PC-3 (cell line): ENCODE data around the gene ST8SIA5. TPM values are rescaled to one million over a fixed set of nuclear protein-coding genes. Genes with fewer than 3 reads are reported as not detected.

ENCODE experiments used
- ATAC-seq: fragments of 200-7000 bp; cut with Tn5 transposase; 2 replicates; pipeline ENCODE4 v1.9.1; 2020; ENCODE audit warnings: mild to moderate bottlenecking, moderate library complexity
- BruUV-seq: library from RNA; stranded (reverse); fragments of 400-500 nt; replicated peaks from 2 replicates; lab custom pipeline; 2021; lab: Mats Ljungman, UMichigan
- CTCF ChIA-PET: fragments of 300-600 bp; sonication (Branson Sonifier 250); formaldehyde crosslinking; loops from one replicate; lab custom pipeline; 2022; ENCODE audit warnings: antibody characterized with exemption; lab: Charles Lee
- POLR2A ChIA-PET: fragments of 300-600 bp; sonication (Branson Sonifier 250); formaldehyde crosslinking; loops from one replicate; lab custom pipeline; 2022; ENCODE audit warnings: antibody characterized with exemption; ENCODE audit not compliant: unreplicated experiment; lab: Charles Lee
- DNase-seq: peaks from one replicate; pipeline ENCODE4 v3.0.0-alpha.2; 2015
- H2AFZ ChIP-seq: fragments of 300-600 bp; sonication (generic); 2 replicates; pipeline ENCODE4 v1.6.0; 2016; ENCODE audit warnings: antibody characterized with exemption, low read length
- H3F3A ChIP-seq: fragments of 300-600 bp; sonication (generic); one replicate; pipeline ENCODE4 v1.6.0; 2017; ENCODE audit warnings: antibody characterized with exemption, low read length, control low read depth, mild to moderate bottlenecking; ENCODE audit not compliant: unreplicated experiment
- H3K27ac ChIP-seq: fragments of 300-600 bp; sonication (generic); 2 replicates; pipeline ENCODE4 v1.5.1; 2016; ENCODE audit warnings: mild to moderate bottlenecking, low read length
- H3K27me3 ChIP-seq: fragments of 300-600 bp; sonication (generic); 2 replicates; pipeline ENCODE4 v1.6.1; 2016; ENCODE audit warnings: low read length, mixed read lengths
- H3K36me3 ChIP-seq: fragments of 300-600 bp; sonication (generic); 2 replicates; pipeline ENCODE4 v1.6.1; 2016; ENCODE audit warnings: low read depth, mixed run types, low read length, mixed read lengths
- H3K4me1 ChIP-seq: fragments of 300-600 bp; sonication (generic); 2 replicates; pipeline ENCODE4 v1.5.1; 2016; ENCODE audit warnings: low read length; ENCODE audit not compliant: insufficient read depth
- H3K4me2 ChIP-seq: fragments of 300-600 bp; sonication (generic); 2 replicates; pipeline ENCODE4 v1.6.0; 2016; ENCODE audit warnings: low read length
- H3K4me3 ChIP-seq: fragments of 300-600 bp; sonication (generic); 2 replicates; pipeline ENCODE4 v1.5.1; 2016; ENCODE audit warnings: mild to moderate bottlenecking, low read length, mixed read lengths
- H3K79me2 ChIP-seq: fragments of 300-600 bp; sonication (generic); 2 replicates; pipeline ENCODE4 v1.6.1; 2017; ENCODE audit warnings: low read length, mixed read lengths
- H3K9ac ChIP-seq: fragments of 300-600 bp; sonication (generic); 2 replicates; pipeline ENCODE4 v1.6.0; 2016; ENCODE audit warnings: mild to moderate bottlenecking, low read length
- H3K9me2 ChIP-seq: fragments of 300-600 bp; sonication (generic); replicated peaks from 2 replicates; pipeline ENCODE4 v1.6.1; 2016; ENCODE audit warnings: mixed run types, low read length, mixed read lengths
- H3K9me3 ChIP-seq: fragments of 300-600 bp; sonication (generic); 2 replicates; pipeline ENCODE4 v1.6.1; 2016; ENCODE audit warnings: low read length, mixed read lengths
- H4K20me1 ChIP-seq: fragments of 300-600 bp; sonication (generic); 2 replicates; pipeline ENCODE4 v1.6.1; 2016; ENCODE audit warnings: low read length, mixed read lengths
- EZH2 ChIP-seq: fragments of 300-600 bp; sonication (generic); IDR thresholded peaks from one replicate; pipeline ENCODE4 v1.6.1; 2017; ENCODE audit warnings: antibody characterized with exemption, mild to moderate bottlenecking, low read length; ENCODE audit not compliant: unreplicated experiment
- EZH2phosphoT487 ChIP-seq: fragments of 300-600 bp; sonication (generic); IDR thresholded peaks from 2 replicates; pipeline ENCODE4 v1.6.1; 2018; ENCODE audit warnings: mild to moderate bottlenecking, antibody characterized with exemption, low read length, borderline replicate concordance
- intact Hi-C: fragments of 100-400 bp; cut with micrococcal nuclease; formaldehyde crosslinking; loops from 2 replicates; pipeline ENCODE4 v1.9.0; 2023
- total RNA-seq: library from RNA; depleted of rRNA; stranded (reverse); fragments of >200 nt; gene quantifications from 2 replicates; pipeline ENCODE4 v1.2.3, GENCODE V29; 2014
- TF ChIP-seq, protein P1 (sequence below): fragments of 300-600 bp; sonication (generic); conservative IDR thresholded peaks from 2 replicates; pipeline ENCODE4 v1.5.1; 2017; ENCODE audit warnings: antibody characterized with exemption, low read depth, mild to moderate bottlenecking, low read length

ST8SIA5 gene
- total RNA-seq, 1 experiment from 2014 or later = 0.04 TPM

DNA sequence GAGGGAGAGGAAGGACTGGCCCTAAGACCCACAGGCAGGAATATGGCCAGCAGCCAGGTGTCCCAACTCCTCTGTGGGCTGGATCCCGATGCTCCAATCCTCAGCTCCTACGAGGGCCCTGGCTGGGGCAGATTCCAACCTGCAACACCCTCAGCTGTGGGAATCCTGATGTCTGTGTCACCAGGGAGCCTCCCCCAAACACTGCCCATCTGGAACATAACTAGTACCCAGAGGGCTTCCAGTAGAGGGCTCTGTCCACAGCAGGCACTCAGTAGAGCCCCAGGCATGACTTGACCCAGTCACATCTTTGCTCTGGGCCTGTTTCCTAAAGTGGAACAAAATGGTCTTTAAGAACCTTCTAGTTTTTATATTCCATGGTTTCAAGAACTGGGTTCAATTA lies 79.2 kb downstream of the ST8SIA5 start:
- POLR2A ChIA-PET = no interaction called here
- intact Hi-C loops = no loop called here
- ATAC-seq = no peak

DNA sequence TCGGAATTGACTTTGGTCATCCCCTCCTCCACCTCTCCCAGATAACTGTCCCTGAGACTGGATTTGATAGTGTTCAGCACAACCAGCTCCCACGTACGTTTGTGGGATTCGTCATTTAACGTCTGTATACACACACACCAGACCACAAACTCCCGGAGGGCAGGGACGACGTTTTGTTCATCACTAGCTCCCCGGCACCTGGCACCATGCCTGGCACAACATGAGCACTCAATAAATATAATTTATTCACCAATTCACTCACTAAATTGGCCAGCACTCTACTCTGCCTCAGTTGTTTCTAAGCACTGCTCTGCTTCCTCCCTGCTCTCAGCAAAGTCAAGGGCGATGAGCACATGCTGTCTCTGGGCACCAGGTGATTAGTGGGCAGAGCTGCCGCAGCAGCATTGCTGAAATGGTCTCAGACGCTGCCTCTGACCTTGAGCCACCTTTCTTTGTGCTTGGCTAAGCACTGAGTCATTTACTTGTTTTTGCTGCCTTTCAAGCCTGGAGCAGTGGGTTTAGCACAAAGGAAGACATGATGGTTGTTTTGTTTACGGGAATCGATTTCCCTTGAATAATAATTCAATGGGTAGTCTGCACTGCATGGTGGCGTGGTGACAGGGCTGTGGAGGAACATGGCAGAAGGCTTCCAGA lies 80.5 kb downstream of the ST8SIA5 start:
- intact Hi-C loops = no loop called here
- peak; percentile 53 for DNase-seq
- no peaks in the 10 kb centered on the region for H3K27me3 ChIP-seq
- POLR2A ChIA-PET = no interaction called here
- BruUV-seq = no TSS peak
- no peak overlapping the region; the same call in 1 of the 2 replicates for H3K4me3 ChIP-seq
- peak overlapping the region; percentile 80 for H3K27ac ChIP-seq
- H3K36me3 ChIP-seq = no peaks in the 10 kb centered on the region
- H3F3A ChIP-seq = no peaks in the 10 kb centered on the region
- H2AFZ ChIP-seq = peak overlapping the region; percentile 57; the same call in 1 of the 2 replicates
- H3K9me2 ChIP-seq = no peaks in the 10 kb centered on the region
- ATAC-seq = peak; percentile 81
- H3K9ac ChIP-seq = peak overlapping the region; percentile 3; the same call in 1 of the 2 replicates
- H3K79me2 ChIP-seq = no peaks in the 10 kb centered on the region
- no peaks in the 10 kb centered on the region for H4K20me1 ChIP-seq
- no peaks in the 10 kb centered on the region for H3K9me3 ChIP-seq
- H3K4me1 ChIP-seq = peaks cover 12% of the 10 kb centered on the region
- H3K4me2 ChIP-seq = peak overlapping the region; percentile 66
- CTCF ChIA-PET = no interaction called here
- TF ChIP-seq EZH2 (no peak), EZH2phosphoT487 (no peak)
- TF ChIP-seq, protein P1, sequence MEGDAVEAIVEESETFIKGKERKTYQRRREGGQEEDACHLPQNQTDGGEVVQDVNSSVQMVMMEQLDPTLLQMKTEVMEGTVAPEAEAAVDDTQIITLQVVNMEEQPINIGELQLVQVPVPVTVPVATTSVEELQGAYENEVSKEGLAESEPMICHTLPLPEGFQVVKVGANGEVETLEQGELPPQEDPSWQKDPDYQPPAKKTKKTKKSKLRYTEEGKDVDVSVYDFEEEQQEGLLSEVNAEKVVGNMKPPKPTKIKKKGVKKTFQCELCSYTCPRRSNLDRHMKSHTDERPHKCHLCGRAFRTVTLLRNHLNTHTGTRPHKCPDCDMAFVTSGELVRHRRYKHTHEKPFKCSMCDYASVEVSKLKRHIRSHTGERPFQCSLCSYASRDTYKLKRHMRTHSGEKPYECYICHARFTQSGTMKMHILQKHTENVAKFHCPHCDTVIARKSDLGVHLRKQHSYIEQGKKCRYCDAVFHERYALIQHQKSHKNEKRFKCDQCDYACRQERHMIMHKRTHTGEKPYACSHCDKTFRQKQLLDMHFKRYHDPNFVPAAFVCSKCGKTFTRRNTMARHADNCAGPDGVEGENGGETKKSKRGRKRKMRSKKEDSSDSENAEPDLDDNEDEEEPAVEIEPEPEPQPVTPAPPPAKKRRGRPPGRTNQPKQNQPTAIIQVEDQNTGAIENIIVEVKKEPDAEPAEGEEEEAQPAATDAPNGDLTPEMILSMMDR = no peak

More for the DNA sequence above, 79.2 kb downstream of the ST8SIA5 start:
- H3K79me2 ChIP-seq = no peaks in the 10 kb centered on the region
- H3K27me3 ChIP-seq = no peaks in the 10 kb centered on the region
- no peak overlapping the region for H3K4me2 ChIP-seq
- BruUV-seq = no TSS peak
- no peaks in the 10 kb centered on the region for H4K20me1 ChIP-seq
- peaks cover 12% of the 10 kb centered on the region for H3K4me1 ChIP-seq
- no peak overlapping the region for H2AFZ ChIP-seq
- H3K36me3 ChIP-seq = no peaks in the 10 kb centered on the region
- no peaks in the 10 kb centered on the region for H3K9me3 ChIP-seq
- no peak overlapping the region for H3K9ac ChIP-seq
- no peak overlapping the region for H3K27ac ChIP-seq
- peak; percentile 1 for DNase-seq
- no peak overlapping the region for H3K4me3 ChIP-seq
- H3K9me2 ChIP-seq = no peaks in the 10 kb centered on the region
- TF ChIP-seq EZH2phosphoT487 = no peak
- no peak for TF ChIP-seq EZH2
- TF ChIP-seq, protein P1 = no peak
- CTCF ChIA-PET = no interaction called here
- H3F3A ChIP-seq = no peaks in the 10 kb centered on the region

- H3K4me2 ChIP-seq = no peak overlapping the region
- H3K27ac ChIP-seq = no peak overlapping the region
- ChIA-PET POLR2A (no interaction called here), CTCF (no interaction called here)
- no peaks in the 10 kb centered on the region for H3F3A ChIP-seq
- H4K20me1 ChIP-seq = no peaks in the 10 kb centered on the region
- no peak overlapping the region for H3K9ac ChIP-seq
- no peaks in the 10 kb centered on the region for H3K36me3 ChIP-seq
- TF ChIP-seq, protein P1 = no peak
- TF ChIP-seq EZH2 (no peak), EZH2phosphoT487 (no peak)
- ATAC-seq = no peak
- H3K9me3 ChIP-seq = no peaks in the 10 kb centered on the region
- peaks cover 12% of the 10 kb centered on the region for H3K4me1 ChIP-seq
- no peaks in the 10 kb centered on the region for H3K9me2 ChIP-seq
- H2AFZ ChIP-seq = no peak overlapping the region
- DNase-seq = no peak
- H3K4me3 ChIP-seq = no peak overlapping the region
- H3K27me3 ChIP-seq = no peaks in the 10 kb centered on the region
- intact Hi-C loops = no loop called here
- no peaks in the 10 kb centered on the region for H3K79me2 ChIP-seq
- BruUV-seq = no TSS peak
Measured at GRCh38 chr18:46675112-46675511, 81.7 kb downstream of the ST8SIA5 start.
